Thyroid gland (tissue), 4 donors: ENCODE measurements around the gene NEDD4. TPM values are rescaled to one million over a fixed set of nuclear protein-coding genes. Genes with fewer than 3 reads are reported as not detected.

Source experiments
- DNase-seq, 2 donors: peaks; one replicate each; pipeline ENCODE4 v3.0.0-alpha.2; 2019
- H3K27ac ChIP-seq, 3 donors: fragments of 200-600 bp; sonication (generic); 1 replicate in 2 of 3; 2 replicates in 1 of 3; pipeline ENCODE4 v1.5.1; 2016 to 2019; ENCODE audit warnings: mild to moderate bottlenecking in 1 of 3, moderate library complexity in 1 of 3
- H3K27me3 ChIP-seq: fragments of 200-600 bp; sonication (generic); one replicate; pipeline ENCODE4 v1.5.1; 2019
- H3K36me3 ChIP-seq, 2 donors: fragments of 200-600 bp; sonication (generic); one replicate each; pipeline ENCODE4 v1.5.1; 2016 to 2019
- H3K4me1 ChIP-seq, 2 donors: fragments of 200-600 bp; sonication (generic); one replicate each; pipeline ENCODE4 v1.5.1; 2017 to 2019
- H3K4me3 ChIP-seq, 3 donors: fragments of 200-600 bp; sonication (generic); replicated peaks in 1 of 3; 1 replicate in 2 of 3; 2 replicates in 1 of 3; pipeline ENCODE4 v1.5.1; 2016; ENCODE audit warnings: mild to moderate bottlenecking in 1 of 3
- H3K9me3 ChIP-seq: fragments of 200-600 bp; sonication (generic); one replicate; pipeline ENCODE4 v1.5.1; 2017
- POLR2A ChIP-seq, 2 donors: fragments of 450-650 bp; IDR thresholded peaks; one replicate each; pipeline ENCODE4 v1.6.1; 2017; ENCODE audit warnings: antibody characterized with exemption in 2 of 2, mild to moderate bottlenecking in 2 of 2, moderate library complexity in 1 of 2
- WGBS, 2 donors: methylation state at CpG; one replicate each; pipeline ENCODE4 v1.1.5; 2017; 5-methylcytosine and 5-hydroxymethylcytosine counted together
- intact Hi-C: fragments of 100-400 bp; cut with DNase I; formaldehyde crosslinking; loops from one replicate; pipeline ENCODE4 v1.15.1; 2023
- total RNA-seq, 4 donors: library from RNA; depleted of rRNA; stranded (reverse); fragments of >200 nt; gene quantifications; one replicate each; pipeline ENCODE4 v1.2.3, GENCODE V29; 2016
- TF ChIP-seq, protein P1 (sequence below), 6 experiments: fragments of 200-600 bp in 3 of 6; fragments of 450-650 bp in 3 of 6; sonication (generic) in 3 of 6; IDR thresholded peaks; one replicate each; pipeline ENCODE4 v1.5.1; 2016 to 2019; ENCODE audit warnings: antibody characterized with exemption in 6 of 6, mild to moderate bottlenecking in 2 of 6, inconsistent platforms in 1 of 6, moderate library complexity in 1 of 6

Gene NEDD4
- total RNA-seq, 4 donors from 2014 or later: 10.1 to 22.1 (median 19.2) TPM

DNA sequence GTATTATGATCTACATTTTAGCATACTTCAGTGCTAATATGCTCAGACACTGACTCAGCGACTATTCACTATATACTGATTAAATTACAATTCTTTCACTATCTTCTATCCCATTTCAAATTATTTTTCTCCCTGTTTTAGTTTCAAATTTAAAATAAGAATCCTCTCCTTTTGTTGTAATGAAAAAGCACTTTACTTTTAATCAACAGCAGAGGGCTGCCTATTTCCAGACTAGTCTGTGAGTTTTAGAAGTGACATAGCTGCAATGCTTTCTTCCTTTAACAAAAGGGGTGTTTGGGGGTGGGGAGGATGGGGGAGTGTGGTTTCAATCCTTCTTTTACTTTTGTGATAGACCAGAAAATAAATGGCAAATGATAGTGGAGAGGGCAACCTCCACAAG lies 2.4 kb downstream of the NEDD4 start:
- no peak overlapping the region for H3K4me3 ChIP-seq
- no peak for DNase-seq
- no peaks in the 10 kb centered on the region for H3K4me1 ChIP-seq
- no peak overlapping the region for H3K27ac ChIP-seq
- no peaks in the 10 kb centered on the region for H3K27me3 ChIP-seq
- intact Hi-C loops: no loop called here
- no peak for TF ChIP-seq POLR2A (IDR thresholded peaks at IDR 0.05)
- TF ChIP-seq, protein P1, sequence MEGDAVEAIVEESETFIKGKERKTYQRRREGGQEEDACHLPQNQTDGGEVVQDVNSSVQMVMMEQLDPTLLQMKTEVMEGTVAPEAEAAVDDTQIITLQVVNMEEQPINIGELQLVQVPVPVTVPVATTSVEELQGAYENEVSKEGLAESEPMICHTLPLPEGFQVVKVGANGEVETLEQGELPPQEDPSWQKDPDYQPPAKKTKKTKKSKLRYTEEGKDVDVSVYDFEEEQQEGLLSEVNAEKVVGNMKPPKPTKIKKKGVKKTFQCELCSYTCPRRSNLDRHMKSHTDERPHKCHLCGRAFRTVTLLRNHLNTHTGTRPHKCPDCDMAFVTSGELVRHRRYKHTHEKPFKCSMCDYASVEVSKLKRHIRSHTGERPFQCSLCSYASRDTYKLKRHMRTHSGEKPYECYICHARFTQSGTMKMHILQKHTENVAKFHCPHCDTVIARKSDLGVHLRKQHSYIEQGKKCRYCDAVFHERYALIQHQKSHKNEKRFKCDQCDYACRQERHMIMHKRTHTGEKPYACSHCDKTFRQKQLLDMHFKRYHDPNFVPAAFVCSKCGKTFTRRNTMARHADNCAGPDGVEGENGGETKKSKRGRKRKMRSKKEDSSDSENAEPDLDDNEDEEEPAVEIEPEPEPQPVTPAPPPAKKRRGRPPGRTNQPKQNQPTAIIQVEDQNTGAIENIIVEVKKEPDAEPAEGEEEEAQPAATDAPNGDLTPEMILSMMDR (IDR thresholded peaks at IDR 0.05): no peak
- H3K9me3 ChIP-seq: no peaks in the 10 kb centered on the region
- no peaks in the 10 kb centered on the region for H3K36me3 ChIP-seq
- 95% methylated on average over 1 of the region's 1 CpG for whole genome bisulfite sequencing, 2 donors

DNA sequence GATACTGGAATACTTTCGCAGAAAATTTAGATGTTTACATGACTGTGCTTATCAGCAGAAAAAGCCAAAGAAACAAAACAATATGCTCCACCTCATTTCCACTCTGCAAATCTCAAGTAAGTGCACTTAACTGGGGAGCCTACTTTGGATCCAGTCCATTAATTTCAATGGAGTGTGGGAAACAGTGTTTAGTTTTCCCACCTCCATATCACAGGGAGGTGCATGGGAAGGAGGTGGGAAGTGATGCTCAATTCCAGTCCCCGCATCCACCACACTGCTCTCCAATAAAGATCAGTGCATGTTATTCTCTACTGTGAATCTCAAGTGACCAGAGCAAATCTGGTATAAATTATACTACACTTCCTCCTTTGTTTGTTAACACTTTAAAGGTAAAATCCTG lies 2.9 kb downstream of the NEDD4 start:
- no peak overlapping the region for H3K4me3 ChIP-seq
- TF ChIP-seq POLR2A (IDR thresholded peaks at IDR 0.05): no peak
- TF ChIP-seq, protein P1 (IDR thresholded peaks at IDR 0.05): no peak
- H3K27ac ChIP-seq: no peak overlapping the region
- WGBS, 2 donors: 67 to 92% methylated on average over 2 of the region's 2 CpGs
- no peaks in the 10 kb centered on the region for H3K36me3 ChIP-seq
- no peaks in the 10 kb centered on the region for H3K27me3 ChIP-seq
- DNase-seq: no peak
- intact Hi-C loops: no loop called here
- no peaks in the 10 kb centered on the region for H3K9me3 ChIP-seq
- no peaks in the 10 kb centered on the region for H3K4me1 ChIP-seq

DNA sequence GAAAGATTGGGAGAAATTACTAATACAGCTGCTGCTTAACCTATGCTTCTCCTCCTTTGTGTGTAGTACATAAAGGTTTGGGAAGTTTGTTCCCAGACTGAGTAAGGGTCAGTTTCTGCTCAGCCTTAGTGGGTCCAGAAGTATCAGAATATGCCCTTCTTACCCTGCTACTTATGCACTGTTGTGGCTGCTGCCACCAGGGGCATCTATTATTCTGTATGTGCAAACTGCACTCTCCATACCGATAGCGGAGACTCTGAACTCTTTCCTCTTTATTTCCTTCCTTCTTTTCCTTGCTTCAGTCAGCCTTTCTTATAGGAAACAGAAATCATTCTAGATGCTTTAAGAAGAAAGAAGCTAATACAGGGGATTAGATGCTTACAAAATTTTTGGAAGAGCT lies 4.0 kb downstream of the NEDD4 start:
- H3K27me3 ChIP-seq: no peaks in the 10 kb centered on the region
- DNase-seq: no peak
- no peaks in the 10 kb centered on the region for H3K9me3 ChIP-seq
- H3K36me3 ChIP-seq: no peaks in the 10 kb centered on the region
- H3K27ac ChIP-seq: no peak overlapping the region
- no peak overlapping the region for H3K4me3 ChIP-seq
- intact Hi-C loops: no loop called here
- H3K4me1 ChIP-seq: no peaks in the 10 kb centered on the region
- no peak for TF ChIP-seq POLR2A (IDR thresholded peaks at IDR 0.05)
- TF ChIP-seq, protein P1 (IDR thresholded peaks at IDR 0.05): no peak
- WGBS, 2 donors: 85 to 86% methylated on average over 2 of the region's 2 CpGs

DNA sequence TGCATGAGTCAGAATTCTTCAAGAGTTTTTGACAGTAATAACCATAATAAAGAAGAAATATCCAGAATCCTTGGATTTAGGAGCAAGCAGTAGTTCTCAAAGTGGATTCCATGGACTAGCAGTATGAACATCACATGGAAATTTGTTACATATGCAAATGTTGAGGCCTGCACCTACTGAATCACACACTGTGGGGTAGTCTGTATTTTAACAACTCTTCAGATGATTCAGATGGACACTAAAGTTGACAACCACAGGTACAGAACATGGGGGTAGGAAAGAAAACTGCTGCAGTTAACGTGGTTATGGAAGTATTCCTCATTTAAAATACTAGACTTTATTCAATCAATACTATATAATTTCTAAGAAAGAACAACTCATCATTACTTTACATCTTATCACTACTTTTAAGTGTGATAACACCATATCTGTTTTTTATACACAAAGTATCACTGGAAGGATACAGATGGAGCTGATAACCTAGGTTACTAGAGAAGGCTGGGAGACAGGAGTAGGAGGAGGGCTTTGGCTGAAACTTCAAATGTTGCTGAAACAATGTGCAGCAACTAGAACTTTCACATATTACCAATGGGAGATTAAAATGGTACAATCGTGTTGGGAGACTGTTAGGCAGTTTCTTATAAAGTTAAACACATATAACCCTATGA lies 11.7 kb downstream of the NEDD4 start:
- Histone ChIP-seq H3K4me1 (no peaks in the 10 kb centered on the region), H3K9me3 (no peaks in the 10 kb centered on the region), H3K27me3 (no peaks in the 10 kb centered on the region), H3K4me3 (no peak overlapping the region), H3K36me3 (no peaks in the 10 kb centered on the region), H3K27ac (no peak overlapping the region)
- intact Hi-C loops: no loop called here
- 87 to 90% methylated on average over 2 of the region's 2 CpGs for WGBS, 2 donors
- TF ChIP-seq POLR2A (IDR thresholded peaks at IDR 0.05): no peak
- TF ChIP-seq, protein P1 (IDR thresholded peaks at IDR 0.05): no peak
- no peak for DNase-seq

DNA sequence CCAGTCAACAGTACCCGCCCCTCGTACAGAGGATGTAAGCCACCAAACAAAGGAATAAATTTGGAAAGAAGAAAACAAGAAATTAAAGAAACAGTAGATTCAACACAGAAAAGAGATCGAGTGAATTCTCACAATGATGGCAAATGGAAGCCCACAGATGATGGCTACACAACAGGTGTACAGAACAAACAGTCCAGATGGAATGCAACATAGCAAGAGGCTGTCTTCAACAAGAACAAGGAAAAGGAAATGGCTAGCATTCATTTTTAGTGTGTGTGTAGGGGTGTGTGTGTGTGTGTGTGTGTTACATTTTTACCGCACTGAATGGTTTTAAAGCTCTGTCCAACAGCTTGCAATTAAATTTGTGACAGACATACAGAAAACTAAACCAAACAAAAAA lies 12.9 kb downstream of the NEDD4 start:
- TF ChIP-seq, protein P1 (IDR thresholded peaks at IDR 0.05): no peak
- no peak for TF ChIP-seq POLR2A (IDR thresholded peaks at IDR 0.05)
- no peaks in the 10 kb centered on the region for H3K36me3 ChIP-seq
- no peak for DNase-seq
- no peaks in the 10 kb centered on the region for H3K4me1 ChIP-seq
- intact Hi-C loops: no loop called here
- WGBS, 2 donors: 90 to 96% methylated on average over 4 of the region's 4 CpGs
- no peak overlapping the region for H3K4me3 ChIP-seq
- H3K27ac ChIP-seq: no peak overlapping the region
- no peaks in the 10 kb centered on the region for H3K9me3 ChIP-seq
- no peaks in the 10 kb centered on the region for H3K27me3 ChIP-seq
